WTC11 (cell line): ENCODE data around the gene KRT80. TPM values are rescaled to one million over a fixed set of nuclear protein-coding genes. Genes with fewer than 3 reads are reported as not detected.

Source experiments
- ATAC-seq: fragments of 200-7000 bp; cut with Tn5 transposase; 2 replicates; pipeline ENCODE4 v1.10.0; 2021; ENCODE audit warnings: mild to moderate bottlenecking, moderate library complexity
- CTCF ChIA-PET: fragments of 300-600 bp; sonication (Branson Sonifier 250); formaldehyde crosslinking; loops from one replicate; lab custom pipeline; 2021; ENCODE audit warnings: antibody characterized with exemption; lab: Charles Lee
- POLR2A ChIA-PET: fragments of 350-600 bp; sonication (Branson Sonifier 250); formaldehyde crosslinking; loops from one replicate; lab custom pipeline; 2021; ENCODE audit warnings: antibody characterized with exemption; lab: Charles Lee
- DNase-seq: peaks from one replicate; pipeline ENCODE4 v3.0.0; 2021; ENCODE audit warnings: low spot score
- H3K27ac Mint-ChIP-seq: 2 replicates; pipeline ENCODE4 v1.8.0; 2021; ENCODE audit warnings: mixed read lengths
- H3K27me3 Mint-ChIP-seq: 2 replicates; pipeline ENCODE4 v1.8.0; 2021; ENCODE audit warnings: low read depth, mild to moderate bottlenecking, moderate library complexity, mixed read lengths
- H3K36me3 Mint-ChIP-seq: 2 replicates; pipeline ENCODE4 v1.8.0; 2021; ENCODE audit warnings: mixed read lengths
- H3K4me1 Mint-ChIP-seq: 2 replicates; pipeline ENCODE4 v1.8.0; 2022; ENCODE audit warnings: mixed read lengths
- H3K4me3 Mint-ChIP-seq: 2 replicates; pipeline ENCODE4 v1.8.0; 2021; ENCODE audit warnings: mild to moderate bottlenecking, moderate library complexity, mixed read lengths
- H3K9me3 Mint-ChIP-seq: 2 replicates; pipeline ENCODE4 v1.8.0; 2021; ENCODE audit warnings: mixed read lengths
- ATF1 ChIP-seq: sonication (generic); formaldehyde crosslinking; IDR thresholded peaks from 2 replicates; pipeline ENCODE4 v1.8.1; 2023; ENCODE audit warnings: mild to moderate bottlenecking, moderate library complexity, missing genetic modification reagents
- ELF4 ChIP-seq: sonication (generic); formaldehyde crosslinking; IDR thresholded peaks from 2 replicates; pipeline ENCODE4 v1.8.1; 2022; ENCODE audit warnings: low read depth, mild to moderate bottlenecking, moderate library complexity, missing genetic modification reagents
- FOXJ3 ChIP-seq: sonication (generic); formaldehyde crosslinking; IDR thresholded peaks from 2 replicates; pipeline ENCODE4 v1.9.0; 2021; ENCODE audit warnings: missing genetic modification reagents, mild to moderate bottlenecking, borderline replicate concordance
- GABPB1 ChIP-seq: sonication (generic); formaldehyde crosslinking; IDR thresholded peaks from 2 replicates; pipeline ENCODE4 v1.8.1; 2023; ENCODE audit warnings: mild to moderate bottlenecking, missing genetic modification reagents
- GTF2I ChIP-seq: fragments of 250-450 bp; sonication (Bioruptor Pico); conservative IDR thresholded peaks from 2 replicates; pipeline ENCODE4 v1.4.0; 2021; ENCODE audit warnings: mild to moderate bottlenecking
- JUN ChIP-seq: sonication (generic); formaldehyde crosslinking; IDR thresholded peaks from 2 replicates; pipeline ENCODE4 v1.8.0; 2023; ENCODE audit warnings: mild to moderate bottlenecking, missing genetic modification reagents
- MYBL2 ChIP-seq: sonication (generic); formaldehyde crosslinking; IDR thresholded peaks from 2 replicates; pipeline ENCODE4 v1.8.1; 2023; ENCODE audit warnings: mild to moderate bottlenecking, moderate library complexity, missing genetic modification reagents
- NR2C2 ChIP-seq: sonication (generic); formaldehyde crosslinking; IDR thresholded peaks from 2 replicates; pipeline ENCODE4 v1.8.0; 2022; ENCODE audit warnings: mild to moderate bottlenecking, missing genetic modification reagents
- NR3C1 ChIP-seq: sonication (generic); formaldehyde crosslinking; conservative IDR thresholded peaks from 2 replicates; pipeline ENCODE4 v1.8.1; 2023; ENCODE audit warnings: low read depth, mild to moderate bottlenecking, missing genetic modification reagents
- ZNF121 ChIP-seq: sonication (generic); formaldehyde crosslinking; IDR thresholded peaks from 2 replicates; pipeline ENCODE4 v1.8.0; 2023; ENCODE audit warnings: missing genetic modification reagents
- ZNF219 ChIP-seq: sonication (generic); formaldehyde crosslinking; IDR thresholded peaks from 2 replicates; pipeline ENCODE4 v1.8.0; 2023; ENCODE audit warnings: missing genetic modification reagents, mild to moderate bottlenecking, borderline replicate concordance
- ZNF423 ChIP-seq: fragments of 250-450 bp; sonication (Bioruptor Pico); IDR thresholded peaks from 2 replicates; pipeline ENCODE4 v2.1.2; 2022; ENCODE audit warnings: mild to moderate bottlenecking, moderate library complexity
- total RNA-seq: library from RNA; stranded (reverse); gene quantifications from 3 replicates; pipeline ENCODE4 v1.2.3, GENCODE V29; 2021
- TF ChIP-seq, protein P1 (sequence below): sonication (generic); formaldehyde crosslinking; IDR thresholded peaks from 2 replicates; pipeline ENCODE4 v1.8.1; 2022; ENCODE audit warnings: missing genetic modification reagents, borderline replicate concordance
- TF ChIP-seq, protein P2 (sequence below): sonication (generic); formaldehyde crosslinking; IDR thresholded peaks from 2 replicates; pipeline ENCODE4 v1.8.1; 2022; ENCODE audit warnings: mild to moderate bottlenecking, missing genetic modification reagents, moderate library complexity, borderline replicate concordance
- TF ChIP-seq, protein P3 (sequence below): fragments of 200-600 bp; IDR thresholded peaks from 2 replicates; pipeline ENCODE4 v1.8.0; 2022; ENCODE audit warnings: antibody characterized with exemption
- TF ChIP-seq, protein P4 (sequence below): sonication (generic); formaldehyde crosslinking; IDR thresholded peaks from 2 replicates; pipeline ENCODE4 v1.8.1; 2023; ENCODE audit warnings: mild to moderate bottlenecking, moderate library complexity, missing genetic modification reagents
- TF ChIP-seq, protein P5 (sequence below): sonication (generic); formaldehyde crosslinking; IDR thresholded peaks from 2 replicates; pipeline ENCODE4 v1.8.1; 2023; ENCODE audit warnings: mild to moderate bottlenecking, missing genetic modification reagents, borderline replicate concordance

Gene KRT80
- total RNA-seq, 1 experiment from 2014 or later: 0.11 TPM

DNA sequence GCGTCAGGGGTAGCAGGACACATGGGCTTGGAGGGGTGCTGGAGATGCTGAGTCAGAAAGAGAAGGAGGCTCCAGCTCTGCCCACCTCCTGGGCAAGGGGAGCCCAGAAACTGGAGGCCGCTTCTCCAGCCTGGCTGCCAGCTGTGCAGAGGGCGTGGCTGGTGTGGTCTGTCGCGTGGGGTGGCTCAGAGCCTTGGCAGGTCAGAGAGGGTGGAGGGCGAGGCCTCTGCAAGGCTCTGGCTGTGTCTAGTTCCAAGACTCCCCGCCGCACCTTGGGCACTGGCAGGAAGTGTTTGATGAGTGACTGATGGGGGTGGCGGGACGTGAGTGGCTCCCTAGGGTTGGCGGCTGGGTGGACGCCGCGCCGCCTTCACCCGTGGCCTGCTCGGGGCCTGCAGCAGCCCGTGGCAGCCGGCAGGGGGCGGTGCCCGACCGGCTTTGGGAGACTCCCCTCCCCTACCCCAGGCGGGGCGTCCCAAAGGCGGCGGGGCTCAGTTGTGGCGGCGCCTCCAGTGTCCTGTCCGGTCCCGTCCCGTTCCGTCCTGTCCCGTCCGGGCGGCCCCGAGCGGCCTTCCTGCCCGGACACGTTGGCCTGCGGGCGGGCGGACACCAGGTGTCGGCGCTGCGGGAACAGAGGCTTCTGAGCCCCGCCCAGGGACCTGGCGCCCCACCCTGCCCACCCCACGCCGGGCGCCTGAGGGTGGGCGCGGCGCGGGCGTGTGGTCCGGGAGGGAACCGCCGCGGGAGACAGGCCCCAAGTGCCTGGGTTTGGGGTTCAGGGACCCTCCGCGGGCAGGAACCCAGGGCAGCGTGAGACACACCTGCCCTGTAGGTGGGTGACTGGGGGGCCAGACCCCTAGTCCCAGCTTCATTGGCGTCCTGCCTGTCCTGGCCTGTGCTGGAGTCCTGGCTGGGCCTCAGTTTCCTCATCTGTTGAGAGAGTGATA, 39.7 kb downstream of the KRT80 start:
- peak overlapping the region; percentile 40 for H3K4me3 Mint-ChIP-seq
- H3K27me3 Mint-ChIP-seq: no peaks in the 10 kb centered on the region
- no peaks in the 10 kb centered on the region for H3K9me3 Mint-ChIP-seq
- no peak overlapping the region for H3K27ac Mint-ChIP-seq
- H3K36me3 Mint-ChIP-seq: no peaks in the 10 kb centered on the region
- ATAC-seq (peak; percentile 69), DNase-seq (peak; percentile 88)
- CTCF ChIA-PET: interaction anchor here (0.6 to 2.6 kb wide), 16 partner anchors 8 to 846 kb away, joined by 3 to 9 read pairs (median 4); no protein-coding TSS in a partner anchor
- peaks cover 16% of the 10 kb centered on the region for H3K4me1 Mint-ChIP-seq
- TF ChIP-seq, protein P1, sequence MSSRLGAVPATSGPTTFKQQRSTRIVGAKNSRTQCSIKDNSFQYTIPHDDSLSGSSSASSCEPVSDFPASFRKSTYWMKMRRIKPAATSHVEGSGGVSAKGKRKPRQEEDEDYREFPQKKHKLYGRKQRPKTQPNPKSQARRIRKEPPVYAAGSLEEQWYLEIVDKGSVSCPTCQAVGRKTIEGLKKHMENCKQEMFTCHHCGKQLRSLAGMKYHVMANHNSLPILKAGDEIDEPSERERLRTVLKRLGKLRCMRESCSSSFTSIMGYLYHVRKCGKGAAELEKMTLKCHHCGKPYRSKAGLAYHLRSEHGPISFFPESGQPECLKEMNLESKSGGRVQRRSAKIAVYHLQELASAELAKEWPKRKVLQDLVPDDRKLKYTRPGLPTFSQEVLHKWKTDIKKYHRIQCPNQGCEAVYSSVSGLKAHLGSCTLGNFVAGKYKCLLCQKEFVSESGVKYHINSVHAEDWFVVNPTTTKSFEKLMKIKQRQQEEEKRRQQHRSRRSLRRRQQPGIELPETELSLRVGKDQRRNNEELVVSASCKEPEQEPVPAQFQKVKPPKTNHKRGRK (CRISPR knock-in tag): no peak
- TF ChIP-seq, protein P2, sequence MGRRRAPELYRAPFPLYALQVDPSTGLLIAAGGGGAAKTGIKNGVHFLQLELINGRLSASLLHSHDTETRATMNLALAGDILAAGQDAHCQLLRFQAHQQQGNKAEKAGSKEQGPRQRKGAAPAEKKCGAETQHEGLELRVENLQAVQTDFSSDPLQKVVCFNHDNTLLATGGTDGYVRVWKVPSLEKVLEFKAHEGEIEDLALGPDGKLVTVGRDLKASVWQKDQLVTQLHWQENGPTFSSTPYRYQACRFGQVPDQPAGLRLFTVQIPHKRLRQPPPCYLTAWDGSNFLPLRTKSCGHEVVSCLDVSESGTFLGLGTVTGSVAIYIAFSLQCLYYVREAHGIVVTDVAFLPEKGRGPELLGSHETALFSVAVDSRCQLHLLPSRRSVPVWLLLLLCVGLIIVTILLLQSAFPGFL (CRISPR knock-in tag): no peak
- TF ChIP-seq, protein P3, sequence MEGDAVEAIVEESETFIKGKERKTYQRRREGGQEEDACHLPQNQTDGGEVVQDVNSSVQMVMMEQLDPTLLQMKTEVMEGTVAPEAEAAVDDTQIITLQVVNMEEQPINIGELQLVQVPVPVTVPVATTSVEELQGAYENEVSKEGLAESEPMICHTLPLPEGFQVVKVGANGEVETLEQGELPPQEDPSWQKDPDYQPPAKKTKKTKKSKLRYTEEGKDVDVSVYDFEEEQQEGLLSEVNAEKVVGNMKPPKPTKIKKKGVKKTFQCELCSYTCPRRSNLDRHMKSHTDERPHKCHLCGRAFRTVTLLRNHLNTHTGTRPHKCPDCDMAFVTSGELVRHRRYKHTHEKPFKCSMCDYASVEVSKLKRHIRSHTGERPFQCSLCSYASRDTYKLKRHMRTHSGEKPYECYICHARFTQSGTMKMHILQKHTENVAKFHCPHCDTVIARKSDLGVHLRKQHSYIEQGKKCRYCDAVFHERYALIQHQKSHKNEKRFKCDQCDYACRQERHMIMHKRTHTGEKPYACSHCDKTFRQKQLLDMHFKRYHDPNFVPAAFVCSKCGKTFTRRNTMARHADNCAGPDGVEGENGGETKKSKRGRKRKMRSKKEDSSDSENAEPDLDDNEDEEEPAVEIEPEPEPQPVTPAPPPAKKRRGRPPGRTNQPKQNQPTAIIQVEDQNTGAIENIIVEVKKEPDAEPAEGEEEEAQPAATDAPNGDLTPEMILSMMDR: peak; percentile 92
- TF ChIP-seq, protein P4, sequence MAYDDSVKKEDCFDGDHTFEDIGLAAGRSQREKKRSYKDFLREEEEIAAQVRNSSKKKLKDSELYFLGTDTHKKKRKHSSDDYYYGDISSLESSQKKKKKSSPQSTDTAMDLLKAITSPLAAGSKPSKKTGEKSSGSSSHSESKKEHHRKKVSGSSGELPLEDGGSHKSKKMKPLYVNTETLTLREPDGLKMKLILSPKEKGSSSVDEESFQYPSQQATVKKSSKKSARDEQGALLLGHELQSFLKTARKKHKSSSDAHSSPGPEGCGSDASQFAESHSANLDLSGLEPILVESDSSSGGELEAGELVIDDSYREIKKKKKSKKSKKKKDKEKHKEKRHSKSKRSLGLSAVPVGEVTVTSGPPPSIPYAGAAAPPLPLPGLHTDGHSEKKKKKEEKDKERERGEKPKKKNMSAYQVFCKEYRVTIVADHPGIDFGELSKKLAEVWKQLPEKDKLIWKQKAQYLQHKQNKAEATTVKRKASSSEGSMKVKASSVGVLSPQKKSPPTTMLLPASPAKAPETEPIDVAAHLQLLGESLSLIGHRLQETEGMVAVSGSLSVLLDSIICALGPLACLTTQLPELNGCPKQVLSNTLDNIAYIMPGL (CRISPR knock-in tag): peak; percentile 82; the same call in 1 of the 2 replicates
- TF ChIP-seq ZNF121 (CRISPR knock-in tag) (0 out of 2 replicates have a peak, but pooled peaks have one; percentile 10), GTF2I (CRISPR knock-in tag) (no peak), ZNF423 (CRISPR knock-in tag) (peak; percentile 46), NR3C1 (CRISPR knock-in tag) (no peak), ZNF219 (CRISPR knock-in tag) (0 out of 2 replicates have a peak, but pooled peaks have one; percentile 79), GABPB1 (CRISPR knock-in tag) (no peak), MYBL2 (CRISPR knock-in tag) (no peak), ATF1 (no peak)
- POLR2A ChIA-PET: no interaction called here

DNA sequence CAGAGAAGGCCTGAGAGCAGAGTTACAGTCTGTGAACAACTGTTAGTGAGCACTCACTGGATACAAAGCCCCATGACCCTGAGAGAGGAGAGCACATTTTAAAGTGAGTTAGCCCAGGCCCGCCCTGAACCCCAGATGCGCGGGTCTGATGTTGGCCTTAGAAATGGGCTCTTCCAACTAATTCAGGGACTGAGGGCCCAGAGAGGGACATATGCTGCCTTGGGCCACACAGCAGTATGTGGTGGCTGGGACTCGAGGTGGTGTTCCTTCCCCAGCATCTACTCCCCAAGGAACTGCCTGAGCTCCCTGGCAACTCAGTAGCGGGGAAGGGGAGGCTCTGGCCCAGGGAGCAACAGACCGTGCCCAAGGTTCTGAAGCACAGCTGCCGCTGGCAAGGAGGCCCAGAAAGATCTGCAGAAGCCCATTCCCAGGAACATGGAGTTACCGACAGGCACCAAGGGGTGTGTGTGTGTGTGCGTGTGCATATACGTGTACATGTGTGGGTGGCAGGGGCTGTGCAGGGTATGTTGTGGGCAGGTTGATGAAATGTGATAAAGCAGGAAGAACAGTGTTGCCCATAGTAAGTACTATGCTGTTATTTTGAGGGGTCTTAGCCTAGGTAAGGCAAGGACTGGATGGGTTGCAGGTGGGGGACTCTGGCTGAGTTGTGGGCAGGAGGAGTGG, 40.5 kb downstream of the KRT80 start:
- no peaks in the 10 kb centered on the region for H3K9me3 Mint-ChIP-seq
- H3K36me3 Mint-ChIP-seq: no peaks in the 10 kb centered on the region
- POLR2A ChIA-PET: no interaction called here
- H3K4me3 Mint-ChIP-seq: peak overlapping the region; percentile 40; the same call in 1 of the 2 replicates
- no peaks in the 10 kb centered on the region for H3K27me3 Mint-ChIP-seq
- DNase-seq: no peak
- H3K27ac Mint-ChIP-seq: no peak overlapping the region
- CTCF ChIA-PET: interaction anchor here (0.6 to 2.6 kb wide), 6 partner anchors 8 to 847 kb away, joined by 3 to 9 read pairs (median 3); no protein-coding TSS in a partner anchor
- H3K4me1 Mint-ChIP-seq: peaks cover 16% of the 10 kb centered on the region
- no peak for ATAC-seq
- TF ChIP-seq NR2C2 (CRISPR knock-in tag): no peak
- TF ChIP-seq, protein P2 (CRISPR knock-in tag): no peak
- TF ChIP-seq, protein P5, sequence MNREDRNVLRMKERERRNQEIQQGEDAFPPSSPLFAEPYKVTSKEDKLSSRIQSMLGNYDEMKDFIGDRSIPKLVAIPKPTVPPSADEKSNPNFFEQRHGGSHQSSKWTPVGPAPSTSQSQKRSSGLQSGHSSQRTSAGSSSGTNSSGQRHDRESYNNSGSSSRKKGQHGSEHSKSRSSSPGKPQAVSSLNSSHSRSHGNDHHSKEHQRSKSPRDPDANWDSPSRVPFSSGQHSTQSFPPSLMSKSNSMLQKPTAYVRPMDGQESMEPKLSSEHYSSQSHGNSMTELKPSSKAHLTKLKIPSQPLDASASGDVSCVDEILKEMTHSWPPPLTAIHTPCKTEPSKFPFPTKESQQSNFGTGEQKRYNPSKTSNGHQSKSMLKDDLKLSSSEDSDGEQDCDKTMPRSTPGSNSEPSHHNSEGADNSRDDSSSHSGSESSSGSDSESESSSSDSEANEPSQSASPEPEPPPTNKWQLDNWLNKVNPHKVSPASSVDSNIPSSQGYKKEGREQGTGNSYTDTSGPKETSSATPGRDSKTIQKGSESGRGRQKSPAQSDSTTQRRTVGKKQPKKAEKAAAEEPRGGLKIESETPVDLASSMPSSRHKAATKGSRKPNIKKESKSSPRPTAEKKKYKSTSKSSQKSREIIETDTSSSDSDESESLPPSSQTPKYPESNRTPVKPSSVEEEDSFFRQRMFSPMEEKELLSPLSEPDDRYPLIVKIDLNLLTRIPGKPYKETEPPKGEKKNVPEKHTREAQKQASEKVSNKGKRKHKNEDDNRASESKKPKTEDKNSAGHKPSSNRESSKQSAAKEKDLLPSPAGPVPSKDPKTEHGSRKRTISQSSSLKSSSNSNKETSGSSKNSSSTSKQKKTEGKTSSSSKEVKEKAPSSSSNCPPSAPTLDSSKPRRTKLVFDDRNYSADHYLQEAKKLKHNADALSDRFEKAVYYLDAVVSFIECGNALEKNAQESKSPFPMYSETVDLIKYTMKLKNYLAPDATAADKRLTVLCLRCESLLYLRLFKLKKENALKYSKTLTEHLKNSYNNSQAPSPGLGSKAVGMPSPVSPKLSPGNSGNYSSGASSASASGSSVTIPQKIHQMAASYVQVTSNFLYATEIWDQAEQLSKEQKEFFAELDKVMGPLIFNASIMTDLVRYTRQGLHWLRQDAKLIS (CRISPR knock-in tag): no peak
- TF ChIP-seq NR3C1 (CRISPR knock-in tag): no peak
- TF ChIP-seq FOXJ3 (CRISPR knock-in tag): no peak
- no peak for TF ChIP-seq ELF4
- TF ChIP-seq JUN (CRISPR knock-in tag): no peak
